ENCODE data around the gene ANKLE2. TPM values are rescaled to one million over a fixed set of nuclear protein-coding genes. Genes with fewer than 3 reads are reported as not detected.

Gene ANKLE2
- polyA plus RNA-seq, 1 donor (not counting 4 experiments of a cell fraction or from before 2014, with no cell fraction given) = 109 TPM

- no peak overlapping the region for H3K4me3 ChIP-seq (ENCODE audit: control insufficient read depth in 2 of 3, extremely low read depth in 1 of 3, insufficient read depth in 2 of 3, low read depth in 1 of 3, low read length in 3 of 3)
- no peak overlapping the region for H2AFZ ChIP-seq (ENCODE audit: control insufficient read depth, low read length)
- FAIRE-seq (peak; percentile 64), DNase-seq (ENCODE audit: low read depth, low spot score) (peak; percentile 35)
- H3K4me1 ChIP-seq (ENCODE audit: control insufficient read depth, extremely low read depth, insufficient read depth, low read length) = peaks cover 15% of the 10 kb centered on the region
- H3K9me1 ChIP-seq (ENCODE audit: control insufficient read depth, extremely low read depth, insufficient read depth, low read length) = no peaks in the 10 kb centered on the region
- H3K27me3 ChIP-seq (ENCODE audit: control insufficient read depth, extremely low read depth, insufficient read depth, low read length) = no peaks in the 10 kb centered on the region
- H3K79me2 ChIP-seq (ENCODE audit: control insufficient read depth, insufficient read depth, low read length) = peaks cover 57% of the 10 kb centered on the region
- peaks cover 6% of the 10 kb centered on the region for H4K20me1 ChIP-seq (ENCODE audit: control insufficient read depth, extremely low read depth, insufficient read depth, low read length)
- H3K9me3 ChIP-seq (ENCODE audit: control insufficient read depth, low read depth, low read length) = no peaks in the 10 kb centered on the region
- no peak overlapping the region for H3K9ac ChIP-seq (ENCODE audit: control insufficient read depth, extremely low read depth, insufficient read depth, low read length)
- no peak overlapping the region for H3K4me2 ChIP-seq (ENCODE audit: control insufficient read depth, extremely low read depth, insufficient read depth, low read depth, low read length)
- H3K27ac ChIP-seq (ENCODE audit: control insufficient read depth, insufficient read depth, low read length) = no peak overlapping the region
- dilution Hi-C loops (cut with MboI; ENCODE audit: extremely low pct_ligation_motif_present, low sequenced_read_pairs) = no loop called here
- peaks cover 0 to 24% of the 10 kb centered on the region in 2 experiments for H3K36me3 ChIP-seq (ENCODE audit: control insufficient read depth in 2 of 2, extremely low read depth in 1 of 2, insufficient read depth in 2 of 2, low read length in 2 of 2)
- TF ChIP-seq CTCF (optimal IDR thresholded peaks at IDR 0.05 in 1 of 3, IDR thresholded peaks at IDR 0.05 in 1 of 3, conservative IDR thresholded peaks at IDR 0.05 in 1 of 3; ENCODE audit: extremely low read depth in 1 of 3, insufficient read depth in 2 of 3, low read length in 3 of 3) (no peak), EZH2 (IDR thresholded peaks at IDR 0.05; ENCODE audit: low read length) (no peak)
Observed at GRCh38 chr12:132713123-132713522, 48.5 kb downstream of the ANKLE2 start.

- peaks cover 51% of the 10 kb centered on the region for H3K79me2 ChIP-seq (ENCODE audit: control insufficient read depth, insufficient read depth, low read length)
- H3K9me3 ChIP-seq (ENCODE audit: control insufficient read depth, low read depth, low read length) = no peaks in the 10 kb centered on the region
- H3K36me3 ChIP-seq (ENCODE audit: control insufficient read depth in 2 of 2, extremely low read depth in 1 of 2, insufficient read depth in 2 of 2, low read length in 2 of 2) = peaks cover 0 to 10% of the 10 kb centered on the region in 2 experiments
- peak overlapping the region; percentile 66 for H3K4me2 ChIP-seq (ENCODE audit: control insufficient read depth, extremely low read depth, insufficient read depth, low read depth, low read length)
- peaks cover 15% of the 10 kb centered on the region for H3K4me1 ChIP-seq (ENCODE audit: control insufficient read depth, extremely low read depth, insufficient read depth, low read length)
- H3K9ac ChIP-seq (ENCODE audit: control insufficient read depth, extremely low read depth, insufficient read depth, low read length) = peak overlapping the region; percentile 73
- no peak for TF ChIP-seq CTCF (optimal IDR thresholded peaks at IDR 0.05 in 1 of 3, IDR thresholded peaks at IDR 0.05 in 1 of 3, conservative IDR thresholded peaks at IDR 0.05 in 1 of 3; ENCODE audit: extremely low read depth in 1 of 3, insufficient read depth in 2 of 3, low read length in 3 of 3)
- TF ChIP-seq EZH2 (IDR thresholded peaks at IDR 0.05; ENCODE audit: low read length) = no peak
- H2AFZ ChIP-seq (ENCODE audit: control insufficient read depth, low read length) = peak overlapping the region; percentile 22
- FAIRE-seq (no peak), DNase-seq (ENCODE audit: low read depth, low spot score) (no peak)
- H4K20me1 ChIP-seq (ENCODE audit: control insufficient read depth, extremely low read depth, insufficient read depth, low read length) = peaks cover 6% of the 10 kb centered on the region
- dilution Hi-C loops (cut with MboI; ENCODE audit: extremely low pct_ligation_motif_present, low sequenced_read_pairs) = no loop called here
- peak overlapping the region; percentile 78 to 96 (median 89) for H3K4me3 ChIP-seq (ENCODE audit: control insufficient read depth in 2 of 3, extremely low read depth in 1 of 3, insufficient read depth in 2 of 3, low read depth in 1 of 3, low read length in 3 of 3)
- no peaks in the 10 kb centered on the region for H3K9me1 ChIP-seq (ENCODE audit: control insufficient read depth, extremely low read depth, insufficient read depth, low read length)
- no peaks in the 10 kb centered on the region for H3K27me3 ChIP-seq (ENCODE audit: control insufficient read depth, extremely low read depth, insufficient read depth, low read length)
- peak overlapping the region; percentile 40 for H3K27ac ChIP-seq (ENCODE audit: control insufficient read depth, insufficient read depth, low read length)
Observed at GRCh38 chr12:132711080-132711843, 50.4 kb downstream of the ANKLE2 start.

Measured in keratinocyte (primary cell).